Activated naive CD4-positive, alpha-beta T cell treated with anti-CD3 and anti-CD28 coated beads for 36 hours (primary cell): ENCODE results near the gene SDK2. TPM values are rescaled to one million over a fixed set of nuclear protein-coding genes. Genes with fewer than 3 reads are reported as not detected.

Experiments
- CTCF ChIA-PET: fragments of 350-600 bp; sonication (Branson Sonifier 250); formaldehyde crosslinking; loops from one replicate; lab custom pipeline; 2021; ENCODE audit warnings: antibody characterized with exemption; lab: Charles Lee
- DNase-seq: peaks from one replicate; pipeline ENCODE4 v3.0.0-alpha.2; 2020
- H3K27ac Mint-ChIP-seq: one replicate; pipeline ENCODE4 v1.8.0; 2021; ENCODE audit warnings: mild to moderate bottlenecking, mixed read lengths
- H3K27me3 Mint-ChIP-seq: one replicate; pipeline ENCODE4 v1.8.0; 2021; ENCODE audit warnings: low read depth, mixed read lengths
- H3K36me3 Mint-ChIP-seq: one replicate; pipeline ENCODE4 v1.8.0; 2021; ENCODE audit warnings: low read depth, mixed read lengths
- H3K4me1 Mint-ChIP-seq: one replicate; pipeline ENCODE4 v1.8.0; 2021; ENCODE audit warnings: low read depth, mixed read lengths
- H3K4me3 Mint-ChIP-seq: one replicate; pipeline ENCODE4 v1.8.0; 2021; ENCODE audit warnings: mild to moderate bottlenecking, moderate library complexity, mixed read lengths
- H3K9me3 Mint-ChIP-seq: one replicate; pipeline ENCODE4 v1.8.0; 2021; ENCODE audit warnings: mixed read lengths
- intact Hi-C: fragments of 100-400 bp; cut with micrococcal nuclease; formaldehyde crosslinking; loops from one replicate; pipeline ENCODE4 v1.15.1; 2023
- total RNA-seq, 2 experiments: library from RNA; stranded (reverse); gene quantifications; one replicate each; pipeline ENCODE4 v1.2.3, GENCODE V29; 2021

The SDK2 gene
- total RNA-seq, 2 experiments from 2014 or later, result 0.27 to 0.50 TPM

- no peaks in the 10 kb centered on the region for H3K27me3 Mint-ChIP-seq
- no peaks in the 10 kb centered on the region for H3K36me3 Mint-ChIP-seq
- CTCF ChIA-PET, result no interaction called here
- DNase-seq, result no peak
- H3K4me3 Mint-ChIP-seq, result no peak overlapping the region
- peaks cover 2% of the 10 kb centered on the region for H3K9me3 Mint-ChIP-seq
- H3K27ac Mint-ChIP-seq, result no peak overlapping the region
- peaks cover 2% of the 10 kb centered on the region for H3K4me1 Mint-ChIP-seq
- intact Hi-C loops, result no loop called here
Observed at GRCh38 chr17:73625006-73625405, 19.2 kb downstream of the SDK2 start.

- CTCF ChIA-PET, result no interaction called here
- Mint-ChIP-seq H3K27ac (no peak overlapping the region), H3K27me3 (no peaks in the 10 kb centered on the region), H3K9me3 (peaks cover 2% of the 10 kb centered on the region), H3K36me3 (no peaks in the 10 kb centered on the region), H3K4me3 (no peak overlapping the region), H3K4me1 (peaks cover 2% of the 10 kb centered on the region)
- intact Hi-C loops, result no loop called here
- DNase-seq, result no peak
Observed at GRCh38 chr17:73624496-73624988, 19.7 kb downstream of the SDK2 start.

GRCh38 chr17:73623818-73624217 is 20.4 kb downstream of the SDK2 start:
- Mint-ChIP-seq H3K36me3 (no peaks in the 10 kb centered on the region), H3K27ac (no peak overlapping the region), H3K27me3 (no peaks in the 10 kb centered on the region), H3K4me1 (peaks cover 2% of the 10 kb centered on the region), H3K4me3 (no peak overlapping the region), H3K9me3 (peaks cover 8% of the 10 kb centered on the region)
- intact Hi-C loops, result no loop called here
- CTCF ChIA-PET, result no interaction called here
- DNase-seq, result no peak

GRCh38 chr17:73623247-73623646 is 21.0 kb downstream of the SDK2 start:
- DNase-seq, result no peak
- H3K27me3 Mint-ChIP-seq, result no peaks in the 10 kb centered on the region
- H3K9me3 Mint-ChIP-seq, result peaks cover 8% of the 10 kb centered on the region
- H3K36me3 Mint-ChIP-seq, result no peaks in the 10 kb centered on the region
- CTCF ChIA-PET, result no interaction called here
- H3K27ac Mint-ChIP-seq, result no peak overlapping the region
- intact Hi-C loops, result no loop called here
- H3K4me1 Mint-ChIP-seq, result peaks cover 2% of the 10 kb centered on the region
- no peak overlapping the region for H3K4me3 Mint-ChIP-seq

- Mint-ChIP-seq H3K27ac (no peak overlapping the region), H3K4me1 (peaks cover 2% of the 10 kb centered on the region)
- DNase-seq, result no peak
Observed at GRCh38 chr17:73622381-73622780, 21.9 kb downstream of the SDK2 start.

GRCh38 chr17:73621685-73622084 is 22.6 kb downstream of the SDK2 start:
- Mint-ChIP-seq H3K36me3 (no peaks in the 10 kb centered on the region), H3K27me3 (no peaks in the 10 kb centered on the region), H3K4me1 (peaks cover 2% of the 10 kb centered on the region), H3K27ac (no peak overlapping the region), H3K4me3 (no peak overlapping the region), H3K9me3 (peaks cover 8% of the 10 kb centered on the region)
- CTCF ChIA-PET, result no interaction called here
- intact Hi-C loops, result no loop called here
- DNase-seq, result no peak

More at GRCh38 chr17:73622381-73622780, 21.9 kb downstream of the SDK2 start:
- no peaks in the 10 kb centered on the region for H3K27me3 Mint-ChIP-seq
- peaks cover 8% of the 10 kb centered on the region for H3K9me3 Mint-ChIP-seq
- H3K4me3 Mint-ChIP-seq, result no peak overlapping the region
- H3K36me3 Mint-ChIP-seq, result no peaks in the 10 kb centered on the region
- intact Hi-C loops, result no loop called here
- CTCF ChIA-PET, result no interaction called here

GRCh38 chr17:73620414-73620813 is 23.8 kb downstream of the SDK2 start:
- no peak for DNase-seq
- CTCF ChIA-PET, result no interaction called here
- intact Hi-C loops, result no loop called here
- Mint-ChIP-seq H3K27ac (no peak overlapping the region), H3K27me3 (no peaks in the 10 kb centered on the region), H3K36me3 (no peaks in the 10 kb centered on the region), H3K4me3 (no peak overlapping the region), H3K4me1 (peaks cover 2% of the 10 kb centered on the region), H3K9me3 (peaks cover 8% of the 10 kb centered on the region)

- H3K4me3 Mint-ChIP-seq, result no peak overlapping the region
- peaks cover 8% of the 10 kb centered on the region for H3K9me3 Mint-ChIP-seq
- intact Hi-C loops, result no loop called here
- peaks cover 2% of the 10 kb centered on the region for H3K4me1 Mint-ChIP-seq
- no peak overlapping the region for H3K27ac Mint-ChIP-seq
- no peaks in the 10 kb centered on the region for H3K27me3 Mint-ChIP-seq
- CTCF ChIA-PET, result no interaction called here
- H3K36me3 Mint-ChIP-seq, result no peaks in the 10 kb centered on the region
- DNase-seq, result no peak
Observed at GRCh38 chr17:73617501-73617900, 26.7 kb downstream of the SDK2 start.

- Mint-ChIP-seq H3K4me1 (peaks cover 2% of the 10 kb centered on the region), H3K9me3 (peaks cover 8% of the 10 kb centered on the region), H3K36me3 (no peaks in the 10 kb centered on the region), H3K27me3 (no peaks in the 10 kb centered on the region), H3K27ac (no peak overlapping the region), H3K4me3 (no peak overlapping the region)
- CTCF ChIA-PET, result no interaction called here
- no peak for DNase-seq
- intact Hi-C loops, result no loop called here
Observed at GRCh38 chr17:73616873-73617404, 27.3 kb downstream of the SDK2 start.

- Mint-ChIP-seq H3K9me3 (peaks cover 6% of the 10 kb centered on the region), H3K27me3 (no peaks in the 10 kb centered on the region), H3K4me3 (no peak overlapping the region), H3K36me3 (no peaks in the 10 kb centered on the region), H3K27ac (no peak overlapping the region), H3K4me1 (no peaks in the 10 kb centered on the region)
- intact Hi-C loops, result no loop called here
- DNase-seq, result no peak
- CTCF ChIA-PET, result no interaction called here
Observed at GRCh38 chr17:73616120-73616872, 27.9 kb downstream of the SDK2 start.

- H3K27ac Mint-ChIP-seq, result peak overlapping the region; percentile 71
- H3K36me3 Mint-ChIP-seq, result no peaks in the 10 kb centered on the region
- CTCF ChIA-PET, result no interaction called here
- H3K4me1 Mint-ChIP-seq, result no peaks in the 10 kb centered on the region
- intact Hi-C loops, result no loop called here
- no peaks in the 10 kb centered on the region for H3K27me3 Mint-ChIP-seq
- H3K4me3 Mint-ChIP-seq, result no peak overlapping the region
- no peak for DNase-seq
- H3K9me3 Mint-ChIP-seq, result peaks cover 3% of the 10 kb centered on the region
Observed at GRCh38 chr17:73614256-73614655, 30.0 kb downstream of the SDK2 start.

GRCh38 chr17:73613271-73614233 is 30.7 kb downstream of the SDK2 start:
- no peak for DNase-seq
- Mint-ChIP-seq H3K4me1 (no peaks in the 10 kb centered on the region), H3K27me3 (no peaks in the 10 kb centered on the region), H3K4me3 (no peak overlapping the region), H3K36me3 (no peaks in the 10 kb centered on the region), H3K9me3 (no peaks in the 10 kb centered on the region), H3K27ac (peak overlapping the region; percentile 71)
- intact Hi-C loops, result no loop called here
- CTCF ChIA-PET, result no interaction called here
